ENCODE measurements around the gene PDE4D. TPM values are rescaled to one million over a fixed set of nuclear protein-coding genes. Genes with fewer than 3 reads are reported as not detected.

PDE4D gene
- total RNA-seq, 2 experiments from 2014 or later, result 68.5 to 69.8 TPM

GRCh38 chr5:59819806-59820205 is 73.7 kb downstream of the PDE4D start:
- H3K27me3 Mint-ChIP-seq, result peaks cover 25% of the 10 kb centered on the region
- H3K36me3 Mint-ChIP-seq (ENCODE audit: low read depth), result no peaks in the 10 kb centered on the region
- no peak overlapping the region for H3K27ac Mint-ChIP-seq
- intact Hi-C loops (cut with DNase I, micrococcal nuclease), result loop anchor here in 1 of 2 experiments (10.0 kb wide), 1 partner anchor 1125 kb away; the partner anchor contains the start of genes ERCC8 and NDUFAF2
- no peak for DNase-seq
- ChIA-PET CTCF (interaction anchor here (0.8 to 1.9 kb wide), 2 partner anchors 9 to 62 kb away, joined by 3 to 5 read pairs; no protein-coding TSS in a partner anchor), POLR2A (no interaction called here)
- H3K4me1 Mint-ChIP-seq, result no peaks in the 10 kb centered on the region
- no peaks in the 10 kb centered on the region for H3K9me3 Mint-ChIP-seq (ENCODE audit: low read depth)
- no peak overlapping the region for H3K4me3 Mint-ChIP-seq
- no peak for ATAC-seq

GRCh38 chr5:59817536-59817935 is 76.0 kb downstream of the PDE4D start:
- no peaks in the 10 kb centered on the region for H3K36me3 Mint-ChIP-seq (ENCODE audit: low read depth)
- H3K27ac Mint-ChIP-seq, result no peak overlapping the region
- CTCF ChIA-PET, result interaction anchor here (1.0 to 1.5 kb wide), 3 partner anchors 17 to 852 kb away, joined by 3 to 5 read pairs (median 3); no protein-coding TSS in a partner anchor
- POLR2A ChIA-PET, result no interaction called here
- no peak overlapping the region for H3K4me3 Mint-ChIP-seq
- no peak for DNase-seq
- no peaks in the 10 kb centered on the region for H3K9me3 Mint-ChIP-seq (ENCODE audit: low read depth)
- intact Hi-C loops (cut with DNase I, micrococcal nuclease), result loop anchor here in 1 of 2 experiments (10.0 kb wide), 1 partner anchor 1127 kb away; the partner anchor contains the start of genes ERCC8 and NDUFAF2
- peaks cover 17% of the 10 kb centered on the region for H3K27me3 Mint-ChIP-seq
- no peak for ATAC-seq
- H3K4me1 Mint-ChIP-seq, result no peaks in the 10 kb centered on the region

GRCh38 chr5:59816654-59817300 is 76.7 kb downstream of the PDE4D start:
- ATAC-seq (no peak), DNase-seq (no peak)
- Mint-ChIP-seq H3K27ac (no peak overlapping the region), H3K9me3 (ENCODE audit: low read depth) (no peaks in the 10 kb centered on the region), H3K36me3 (ENCODE audit: low read depth) (no peaks in the 10 kb centered on the region), H3K4me3 (no peak overlapping the region), H3K4me1 (no peaks in the 10 kb centered on the region), H3K27me3 (peaks cover 16% of the 10 kb centered on the region)
- intact Hi-C loops (cut with DNase I, micrococcal nuclease), result loop anchor here in 1 of 2 experiments (10.0 kb wide), 1 partner anchor 1128 kb away; the partner anchor contains the start of genes ERCC8 and NDUFAF2
- CTCF ChIA-PET, result interaction anchor here (1.0 to 1.5 kb wide), 3 partner anchors 16 to 853 kb away, joined by 3 to 5 read pairs (median 3); no protein-coding TSS in a partner anchor
- POLR2A ChIA-PET, result no interaction called here

GRCh38 chr5:59814537-59814872 is 79.0 kb downstream of the PDE4D start:
- Mint-ChIP-seq H3K9me3 (ENCODE audit: low read depth) (no peaks in the 10 kb centered on the region), H3K4me1 (peaks cover 4% of the 10 kb centered on the region), H3K36me3 (ENCODE audit: low read depth) (no peaks in the 10 kb centered on the region), H3K27ac (no peak overlapping the region), H3K27me3 (peaks cover 14% of the 10 kb centered on the region), H3K4me3 (no peak overlapping the region)
- ChIA-PET CTCF (interaction anchor here (0.7 to 2.7 kb wide), 11 partner anchors 8 to 1658 kb away, joined by 3 to 10 read pairs (median 3); no protein-coding TSS in a partner anchor), POLR2A (no interaction called here)
- intact Hi-C loops (cut with DNase I, micrococcal nuclease), result loop anchor here (2.0 to 10.0 kb wide), 6 partner anchors 473 to 1130 kb away; partner anchors contain the start of genes ERCC8 (in 1 of the 2) and NDUFAF2 (in 1 of the 2)
- ATAC-seq, result no peak
- DNase-seq, result no peak

- ChIA-PET POLR2A (no interaction called here), CTCF (interaction anchor here (0.5 to 2.7 kb wide), 15 partner anchors 9 to 1657 kb away, joined by 3 to 10 read pairs (median 3); no protein-coding TSS in a partner anchor)
- Mint-ChIP-seq H3K4me3 (no peak overlapping the region), H3K9me3 (ENCODE audit: low read depth) (no peaks in the 10 kb centered on the region), H3K27me3 (peaks cover 10% of the 10 kb centered on the region), H3K27ac (no peak overlapping the region), H3K4me1 (peaks cover 4% of the 10 kb centered on the region), H3K36me3 (ENCODE audit: low read depth) (no peaks in the 10 kb centered on the region)
- ATAC-seq, result peak; percentile 55
- intact Hi-C loops (cut with DNase I, micrococcal nuclease), result loop anchor here (2.0 to 10.0 kb wide), 6 partner anchors 473 to 1131 kb away; partner anchors contain the start of genes ERCC8 (in 1 of the 2) and NDUFAF2 (in 1 of the 2)
- DNase-seq, result peak; percentile 42
These were observed 79.6 kb downstream of the PDE4D start for GRCh38 chr5:59813761-59814536.

- H3K27ac Mint-ChIP-seq, result no peak overlapping the region
- DNase-seq, result peak; percentile 80
- H3K27me3 Mint-ChIP-seq, result peaks cover 10% of the 10 kb centered on the region
- ChIA-PET POLR2A (no interaction called here), CTCF (interaction anchor here (0.7 to 2.9 kb wide), 19 partner anchors 9 to 954 kb away, joined by 3 to 23 read pairs (median 3); no protein-coding TSS in a partner anchor)
- no peaks in the 10 kb centered on the region for H3K9me3 Mint-ChIP-seq (ENCODE audit: low read depth)
- ATAC-seq, result peak; percentile 63
- H3K4me1 Mint-ChIP-seq, result peaks cover 4% of the 10 kb centered on the region
- H3K36me3 Mint-ChIP-seq (ENCODE audit: low read depth), result no peaks in the 10 kb centered on the region
- intact Hi-C loops (cut with DNase I, micrococcal nuclease), result loop anchor here (1.0 to 10.0 kb wide), 8 partner anchors 351 to 1135 kb away; partner anchors contain the start of genes ERCC8 (in 1 of the 2) and NDUFAF2 (in 1 of the 2)
- no peak overlapping the region for H3K4me3 Mint-ChIP-seq
These were observed 83.5 kb downstream of the PDE4D start for GRCh38 chr5:59810041-59810440.

- DNase-seq, result no peak
- Mint-ChIP-seq H3K4me3 (no peak overlapping the region), H3K27me3 (peaks cover 6% of the 10 kb centered on the region), H3K36me3 (ENCODE audit: low read depth) (no peaks in the 10 kb centered on the region), H3K9me3 (ENCODE audit: low read depth) (no peaks in the 10 kb centered on the region), H3K4me1 (peaks cover 4% of the 10 kb centered on the region), H3K27ac (no peak overlapping the region)
- ChIA-PET POLR2A (no interaction called here), CTCF (interaction anchor here (1.0 kb wide), 1 partner anchor 842 kb away, joined by 3 read pairs; no protein-coding TSS in a partner anchor)
- no peak for ATAC-seq
- intact Hi-C loops (cut with DNase I, micrococcal nuclease), result loop anchor here in 1 of 2 experiments (10.0 kb wide), 1 partner anchor 923 kb away; no protein-coding TSS in a partner anchor
These were observed 85.7 kb downstream of the PDE4D start for GRCh38 chr5:59807806-59808205.

- ChIA-PET CTCF (interaction anchor here (0.5 to 4.0 kb wide), 25 partner anchors 10 to 612 kb away, joined by 3 to 27 read pairs (median 4); no protein-coding TSS in a partner anchor), POLR2A (no interaction called here)
- Mint-ChIP-seq H3K9me3 (ENCODE audit: low read depth) (no peaks in the 10 kb centered on the region), H3K4me3 (no peak overlapping the region), H3K27ac (no peak overlapping the region), H3K4me1 (no peaks in the 10 kb centered on the region), H3K36me3 (ENCODE audit: low read depth) (no peaks in the 10 kb centered on the region), H3K27me3 (no peaks in the 10 kb centered on the region)
- intact Hi-C loops (cut with DNase I, micrococcal nuclease), result loop anchor here (1.0 to 10.0 kb wide), 8 partner anchors 127 to 916 kb away; no protein-coding TSS in a partner anchor
- no peak for ATAC-seq
- DNase-seq, result no peak
These were observed 93.1 kb downstream of the PDE4D start for GRCh38 chr5:59800347-59800893.

- CTCF ChIA-PET, result interaction anchor here (0.6 to 4.0 kb wide), 20 partner anchors 10 to 611 kb away, joined by 3 to 27 read pairs (median 4); no protein-coding TSS in a partner anchor
These were observed 93.7 kb downstream of the PDE4D start for GRCh38 chr5:59799668-59800346.

GRCh38 chr5:59798862-59799667 is 94.5 kb downstream of the PDE4D start:
- intact Hi-C loops (cut with DNase I, micrococcal nuclease), result loop anchor here in 1 of 2 experiments (2.0 kb wide), 1 partner anchor 74 kb away; no protein-coding TSS in a partner anchor
- H3K9me3 Mint-ChIP-seq (ENCODE audit: low read depth), result no peaks in the 10 kb centered on the region
- ATAC-seq (peak; percentile 68), DNase-seq (peak; percentile 14)
- no peaks in the 10 kb centered on the region for H3K36me3 Mint-ChIP-seq (ENCODE audit: low read depth)
- H3K27ac Mint-ChIP-seq, result no peak overlapping the region
- POLR2A ChIA-PET, result no interaction called here
- CTCF ChIA-PET, result interaction anchor here (1.2 to 4.0 kb wide), 5 partner anchors 10 to 411 kb away, joined by 3 to 27 read pairs (median 18); no protein-coding TSS in a partner anchor
- peaks cover 5% of the 10 kb centered on the region for H3K4me1 Mint-ChIP-seq
- no peak overlapping the region for H3K4me3 Mint-ChIP-seq
- H3K27me3 Mint-ChIP-seq, result no peaks in the 10 kb centered on the region

More at GRCh38 chr5:59799668-59800346, 93.7 kb downstream of the PDE4D start:
- Mint-ChIP-seq H3K4me1 (no peaks in the 10 kb centered on the region), H3K9me3 (ENCODE audit: low read depth) (no peaks in the 10 kb centered on the region), H3K4me3 (no peak overlapping the region), H3K27ac (no peak overlapping the region), H3K27me3 (no peaks in the 10 kb centered on the region), H3K36me3 (ENCODE audit: low read depth) (no peaks in the 10 kb centered on the region)
- POLR2A ChIA-PET, result no interaction called here
- DNase-seq (peak; percentile 23), ATAC-seq (peak; percentile 74)
- intact Hi-C loops (cut with DNase I, micrococcal nuclease), result loop anchor here (1.0 to 10.0 kb wide), 9 partner anchors 75 to 915 kb away; no protein-coding TSS in a partner anchor

Measured in activated CD4-positive, alpha-beta T cell treated with anti-CD3 and anti-CD28 coated beads for 36 hours (primary cell).